OCI-LY1 (cell line): Measurements from ENCODE around the gene SLC1A4.

ENCODE experiments used
- CTCF ChIP-seq: fragments of 200-600 bp; sonication (generic), shearing (Covaris generic); IDR thresholded peaks from 2 replicates; pipeline ENCODE4 v1.5.1; 2017; ENCODE audit warnings: mild to moderate bottlenecking, antibody characterized with exemption, low read length, moderate library complexity, mixed read lengths
- EZH2 ChIP-seq: fragments of 200-600 bp; sonication (generic), shearing (Covaris generic); IDR thresholded peaks from 2 replicates; pipeline ENCODE4 v1.8.0; 2017; ENCODE audit warnings: borderline replicate concordance, mixed run types, mild to moderate bottlenecking, antibody characterized with exemption, low read length, moderate library complexity, mixed read lengths

- TF ChIP-seq CTCF (no peak), EZH2 (no peak)
Observed at GRCh38 chr2:64999754-65000153, 10.6 kb downstream of the SLC1A4 start.
